Endothelial cell of umbilical vein (primary cell): ENCODE results near the gene RALGPS1.

Experiments
- CTCF ChIP-seq, 2 donors: IDR thresholded peaks; 1 replicate in 1 of 2; 2 replicates in 1 of 2; pipeline ENCODE4 v1.5.1; 2011; ENCODE audit warnings: low read length in 2 of 2, mild to moderate bottlenecking in 2 of 2, moderate library complexity in 2 of 2, control low read depth in 1 of 2, inconsistent platforms in 1 of 2, low read depth in 1 of 2; ENCODE audit not compliant: insufficient read depth in 1 of 2; ENCODE audit errors: extremely low read depth in 1 of 2
- EZH2 ChIP-seq: IDR thresholded peaks from 2 replicates; pipeline ENCODE4 v1.6.1; 2012; ENCODE audit warnings: borderline replicate concordance, low read depth, mild to moderate bottlenecking, moderate library complexity, low read length, inconsistent platforms; ENCODE audit not compliant: severe bottlenecking
- GATA2 ChIP-seq: IDR thresholded peaks from 2 replicates; pipeline ENCODE4 v1.7.0; 2011; ENCODE audit warnings: low read depth, mild to moderate bottlenecking, moderate library complexity, mixed read lengths, low read length; ENCODE audit not compliant: insufficient read length, insufficient read depth
- MAX ChIP-seq: IDR thresholded peaks from 2 replicates; pipeline ENCODE4 v1.6.1; 2011; ENCODE audit not compliant: insufficient read depth, insufficient read length
- MYC ChIP-seq: IDR thresholded peaks from one replicate; pipeline ENCODE4 v1.6.1; 2011; ENCODE audit warnings: mild to moderate bottlenecking, low read depth, low read length
- POLR2A ChIP-seq: IDR thresholded peaks from 2 replicates; pipeline ENCODE4 v1.6.1; 2012; ENCODE audit warnings: low read depth, mild to moderate bottlenecking, control low read depth, low read length
- POLR2AphosphoS5 ChIP-seq: IDR thresholded peaks from 2 replicates; pipeline ENCODE4 v1.6.1; 2012; ENCODE audit warnings: low read depth, mild to moderate bottlenecking, control low read depth, low read length, moderate library complexity; ENCODE audit not compliant: insufficient read depth

DNA sequence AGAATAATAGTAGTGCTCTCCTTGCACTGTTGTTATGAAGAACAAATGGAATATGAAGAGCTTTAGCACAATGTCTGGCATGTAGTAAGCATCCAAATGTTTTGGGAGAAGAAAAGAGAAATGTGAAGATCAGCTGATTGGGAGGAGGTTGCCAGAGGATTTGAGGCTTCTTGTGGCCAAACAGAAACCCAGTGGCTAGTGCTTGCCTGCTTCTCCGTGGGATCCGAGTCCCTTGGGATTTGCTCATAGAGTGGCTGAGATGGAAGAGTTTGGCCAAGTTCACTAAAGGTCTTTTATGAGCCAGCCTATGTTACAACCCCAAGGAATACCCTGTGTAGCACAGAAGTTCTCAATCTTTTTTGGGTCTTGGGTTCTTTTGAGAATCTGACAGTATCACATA is 121.9 kb downstream of the RALGPS1 start:
- TF ChIP-seq CTCF (IDR thresholded peaks at IDR 0.05; ENCODE audit: extremely low read depth in 1 of 2, insufficient read depth in 1 of 2, low read depth in 1 of 2, low read length in 2 of 2), result no peak
- TF ChIP-seq POLR2A, result no peak
- TF ChIP-seq GATA2, result no peak
- TF ChIP-seq MYC, result no peak
- no peak for TF ChIP-seq POLR2AphosphoS5
- no peak for TF ChIP-seq MAX
- no peak for TF ChIP-seq EZH2
